ENCODE results near the gene CMIP. TPM values are rescaled to one million over a fixed set of nuclear protein-coding genes. Genes with fewer than 3 reads are reported as not detected.

Gene CMIP
- total RNA-seq, 1 experiment from 2014 or later, result 48.2 TPM

DNA sequence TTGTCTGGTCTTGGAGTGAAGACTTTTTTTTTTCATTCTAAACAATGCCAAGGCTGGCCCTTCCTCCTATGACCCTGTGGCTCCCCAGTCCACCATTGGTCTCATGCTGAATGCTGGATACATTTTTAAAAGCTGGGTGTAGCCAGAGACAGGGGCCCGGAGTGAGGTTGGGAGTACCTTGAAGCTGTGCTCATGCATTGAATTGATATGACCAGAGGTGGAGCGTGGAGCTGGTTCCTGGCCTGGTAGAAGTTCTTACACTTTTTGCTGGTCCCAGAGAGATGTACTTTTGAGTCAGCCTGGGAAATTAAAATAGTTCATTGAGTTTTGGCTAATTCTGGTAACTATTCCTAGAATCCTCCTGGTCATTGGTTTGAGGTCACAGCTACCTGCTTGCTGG is 83.6 kb downstream of the CMIP start:
- Histone ChIP-seq H2BK5ac (ENCODE audit: insufficient read length, low read length) (no peak overlapping the region), H3K4me2 (ENCODE audit: insufficient read depth, insufficient read length, low read length) (no peak overlapping the region), H3K9ac (ENCODE audit: extremely low read depth, insufficient read length, low read length) (no peak overlapping the region), H2BK15ac (ENCODE audit: low read depth, low read length) (no peak overlapping the region), H4K8ac (replicated peaks; ENCODE audit: insufficient read length, low read depth, low read length) (no peak overlapping the region), H4K5ac (ENCODE audit: insufficient read length, low read depth, low read length) (no peak overlapping the region), H3K79me2 (ENCODE audit: insufficient read depth, low read length) (peaks cover 11% of the 10 kb centered on the region; the same call in 1 of the 2 replicates), H3K9me3 (ENCODE audit: control insufficient read depth, low read depth, low read length) (no peaks in the 10 kb centered on the region), H3K27ac (ENCODE audit: insufficient read length, low read depth, low read length) (no peak overlapping the region), H3K23ac (ENCODE audit: insufficient read length, low read depth, low read length) (no peak overlapping the region), H3K14ac (ENCODE audit: insufficient read depth, low read length) (no peak overlapping the region), H2BK12ac (ENCODE audit: insufficient read length, low read depth, low read length) (no peak overlapping the region), H3T11ph (ENCODE audit: low read length) (no peak overlapping the region), H2AK5ac (ENCODE audit: insufficient read length, low read length) (no peak overlapping the region), H3K18ac (ENCODE audit: insufficient read length, low read depth, low read length) (no peak overlapping the region), H3K27me3 (ENCODE audit: insufficient read depth, low read length) (no peaks in the 10 kb centered on the region), H3K56ac (ENCODE audit: insufficient read length, low read depth, low read length) (no peak overlapping the region), H2AFZ (ENCODE audit: low read length) (no peak overlapping the region), H3K23me2 (ENCODE audit: insufficient read length, low read depth, low read length, poor library complexity, severe bottlenecking) (no peaks in the 10 kb centered on the region), H3K79me1 (ENCODE audit: insufficient read depth, low read depth, low read length, poor library complexity, severe bottlenecking) (peaks cover 6% of the 10 kb centered on the region), H4K91ac (ENCODE audit: insufficient read length, low read depth, low read length) (no peak overlapping the region), H3K4ac (ENCODE audit: low read depth, low read length) (no peak overlapping the region), H3K4me1 (ENCODE audit: insufficient read depth, low read length) (peaks cover 3% of the 10 kb centered on the region; the same call in 1 of the 2 replicates), H4K20me1 (ENCODE audit: control insufficient read depth, insufficient read depth, insufficient read length) (no peaks in the 10 kb centered on the region), H2BK20ac (ENCODE audit: low read depth, low read length, poor library complexity, severe bottlenecking) (no peak overlapping the region), H2BK120ac (ENCODE audit: low read depth, low read length, poor library complexity, severe bottlenecking) (no peak overlapping the region)
- no peak overlapping the region for H3K4me3 Mint-ChIP-seq
- peak overlapping the region in 1 of 3 experiments; percentile 91; a peak in 1 of 7 replicates for H3K27ac Mint-ChIP-seq
- no CpG with 5 or more reads among the region's 2 CpGs for WGBS (ENCODE audit: extremely low coverage, insufficient read length, low lambda C conversion rate)
- TF ChIP-seq, protein P1, sequence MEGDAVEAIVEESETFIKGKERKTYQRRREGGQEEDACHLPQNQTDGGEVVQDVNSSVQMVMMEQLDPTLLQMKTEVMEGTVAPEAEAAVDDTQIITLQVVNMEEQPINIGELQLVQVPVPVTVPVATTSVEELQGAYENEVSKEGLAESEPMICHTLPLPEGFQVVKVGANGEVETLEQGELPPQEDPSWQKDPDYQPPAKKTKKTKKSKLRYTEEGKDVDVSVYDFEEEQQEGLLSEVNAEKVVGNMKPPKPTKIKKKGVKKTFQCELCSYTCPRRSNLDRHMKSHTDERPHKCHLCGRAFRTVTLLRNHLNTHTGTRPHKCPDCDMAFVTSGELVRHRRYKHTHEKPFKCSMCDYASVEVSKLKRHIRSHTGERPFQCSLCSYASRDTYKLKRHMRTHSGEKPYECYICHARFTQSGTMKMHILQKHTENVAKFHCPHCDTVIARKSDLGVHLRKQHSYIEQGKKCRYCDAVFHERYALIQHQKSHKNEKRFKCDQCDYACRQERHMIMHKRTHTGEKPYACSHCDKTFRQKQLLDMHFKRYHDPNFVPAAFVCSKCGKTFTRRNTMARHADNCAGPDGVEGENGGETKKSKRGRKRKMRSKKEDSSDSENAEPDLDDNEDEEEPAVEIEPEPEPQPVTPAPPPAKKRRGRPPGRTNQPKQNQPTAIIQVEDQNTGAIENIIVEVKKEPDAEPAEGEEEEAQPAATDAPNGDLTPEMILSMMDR (conservative IDR thresholded peaks at IDR 0.05), result no peak
- peaks cover 3 to 6% of the 10 kb centered on the region in 2 experiments; a peak in 4 of 5 replicates for H3K9me3 Mint-ChIP-seq
- DNase-seq, result no peak
- H3K27me3 Mint-ChIP-seq (ENCODE audit: low read depth), result no peaks in the 10 kb centered on the region
- peaks cover 23 to 31% of the 10 kb centered on the region in 2 experiments for H3K4me1 Mint-ChIP-seq
- H3K36me3 Mint-ChIP-seq (ENCODE audit: insufficient read depth in 1 of 3, low read depth in 3 of 3), result peaks cover 13 to 24% (median 18%) of the 10 kb centered on the region in 3 experiments

Data from H9 (cell line).